SK-N-SH treated with all-trans-retinoic acid at 6 μM for 48 hours (cell line): ENCODE measurements around the gene MCM5.

Experiments used
- ARNTL ChIP-seq: fragments of 450-650 bp; formaldehyde crosslinking; IDR thresholded peaks from 2 replicates; pipeline ENCODE4 v1.5.0; 2020; ENCODE audit warnings: low read depth, mild to moderate bottlenecking, moderate library complexity, borderline replicate concordance
- BACH2 ChIP-seq: fragments of 250-450 bp; sonication (Bioruptor Pico); IDR thresholded peaks from 2 replicates; pipeline ENCODE4 v1.9.0; 2021; ENCODE audit warnings: mild to moderate bottlenecking, borderline replicate concordance
- CREB5 ChIP-seq: fragments of 250-450 bp; sonication (Bioruptor Pico); IDR thresholded peaks from 2 replicates; pipeline ENCODE4 v1.5.1; 2020; ENCODE audit warnings: low read depth, mild to moderate bottlenecking, moderate library complexity
- ESRRG ChIP-seq: fragments of 250-450 bp; sonication (Bioruptor Pico); IDR thresholded peaks from 2 replicates; pipeline ENCODE4 v1.6.1; 2021; ENCODE audit warnings: mild to moderate bottlenecking
- GLIS3 ChIP-seq: fragments of 250-450 bp; sonication (Bioruptor Pico); IDR thresholded peaks from 2 replicates; pipeline ENCODE4 v1.5.0; 2020; ENCODE audit warnings: mild to moderate bottlenecking, moderate library complexity
- ISL1 ChIP-seq: fragments of 250-450 bp; sonication (Bioruptor Pico); IDR thresholded peaks from 2 replicates; pipeline ENCODE4 v2.1.2; 2022; ENCODE audit warnings: mild to moderate bottlenecking, moderate library complexity
- PATZ1 ChIP-seq: fragments of 250-450 bp; sonication (Bioruptor Pico); IDR thresholded peaks from 2 replicates; pipeline ENCODE4 v1.8.0; 2020; ENCODE audit warnings: mild to moderate bottlenecking, moderate library complexity, borderline replicate concordance
- PPARA ChIP-seq: fragments of 250-450 bp; sonication (Bioruptor Pico); IDR thresholded peaks from 2 replicates; pipeline ENCODE4 v1.5.0; 2020; ENCODE audit warnings: mild to moderate bottlenecking, borderline replicate concordance
- RARB ChIP-seq: fragments of 250-450 bp; sonication (Bioruptor Pico); IDR thresholded peaks from 2 replicates; pipeline ENCODE4 v1.8.0; 2021; ENCODE audit warnings: mild to moderate bottlenecking, moderate library complexity
- ZFP3 ChIP-seq: fragments of 250-450 bp; sonication (Bioruptor Pico); IDR thresholded peaks from 2 replicates; pipeline ENCODE4 v1.5.0; 2020; ENCODE audit warnings: mild to moderate bottlenecking, moderate library complexity
- ZFP30 ChIP-seq: fragments of 450-650 bp; formaldehyde crosslinking; IDR thresholded peaks from 2 replicates; pipeline ENCODE4 v1.5.0; 2022; ENCODE audit warnings: mild to moderate bottlenecking, moderate library complexity
- ZNF70 ChIP-seq: fragments of 450-650 bp; formaldehyde crosslinking; IDR thresholded peaks from 2 replicates; pipeline ENCODE4 v1.5.0; 2020; ENCODE audit warnings: mild to moderate bottlenecking, moderate library complexity

- TF ChIP-seq RARB (CRISPR knock-in tag), result no peak
- no peak for TF ChIP-seq ESRRG (CRISPR knock-in tag)
- TF ChIP-seq ARNTL (CRISPR knock-in tag), result no peak
- TF ChIP-seq ZFP30 (CRISPR knock-in tag), result no peak
- no peak for TF ChIP-seq PATZ1 (CRISPR knock-in tag)
- no peak for TF ChIP-seq ZFP3
- no peak for TF ChIP-seq PPARA (CRISPR knock-in tag)
- TF ChIP-seq BACH2 (CRISPR knock-in tag), result no peak
- TF ChIP-seq ZNF70, result no peak
- no peak for TF ChIP-seq CREB5 (CRISPR knock-in tag)
- no peak for TF ChIP-seq GLIS3 (CRISPR knock-in tag)
- no peak for TF ChIP-seq ISL1 (CRISPR knock-in tag)
These were observed 41.7 kb downstream of the MCM5 start for GRCh38 chr22:35441489-35442100.
